B cell (primary cell): ENCODE data around the gene TMEM163. TPM values are rescaled to one million over a fixed set of nuclear protein-coding genes. Genes with fewer than 3 reads are reported as not detected.

ENCODE experiments used
- ATAC-seq: fragments of 200-7000 bp; cut with Tn5 transposase; one replicate; pipeline ENCODE4 v1.10.0; 2021; ENCODE audit warnings: low read depth, mild to moderate bottlenecking, moderate number of reproducible peaks, moderate library complexity
- CTCF ChIA-PET: fragments of 350-600 bp; sonication (Branson Sonifier 250); formaldehyde crosslinking; loops from one replicate; lab custom pipeline; 2021; ENCODE audit warnings: antibody characterized with exemption, inconsistent platforms; lab: Charles Lee
- POLR2A ChIA-PET: fragments of 350-600 bp; sonication (Branson Sonifier 250); formaldehyde crosslinking; loops from one replicate; lab custom pipeline; 2021; ENCODE audit warnings: antibody characterized with exemption; lab: Charles Lee
- DNase-seq: peaks from one replicate; pipeline ENCODE4 v3.0.0; 2013
- H2AFZ ChIP-seq: 2 replicates; pipeline ENCODE4 v1.6.1; 2012; ENCODE audit warnings: mild to moderate bottlenecking, low read depth, low read length; ENCODE audit not compliant: insufficient read depth, poor library complexity, severe bottlenecking
- H3K27ac ChIP-seq, 2 donors: 1 replicate in 1 of 2; 2 replicates in 1 of 2; pipeline ENCODE4 v1.5.1; 2012 to 2013; ENCODE audit warnings: low read length in 2 of 2, mild to moderate bottlenecking in 2 of 2, moderate library complexity in 1 of 2
- H3K27me3 ChIP-seq, 4 experiments: fragments of 200-600 bp in 1 of 4; sonication (generic) in 1 of 4; replicated peaks in 1 of 4; 1 replicate in 2 of 4; 2 replicates in 2 of 4; pipeline versions ENCODE4 v1.6.1 to v1.7.0; 2013 to 2016; ENCODE audit warnings: low read length in 3 of 4, mild to moderate bottlenecking in 2 of 4, mixed read lengths in 1 of 4, moderate library complexity in 1 of 4; ENCODE audit not compliant: insufficient read depth in 4 of 4, control insufficient read depth in 3 of 4; ENCODE audit errors: control extremely low read depth in 1 of 4
- H3K36me3 ChIP-seq, 2 experiments: replicated peaks in 1 of 2; 1 replicate in 1 of 2; 2 replicates in 1 of 2; pipeline versions ENCODE4 v1.6.1 to v1.7.1; 2013; ENCODE audit warnings: low read length in 1 of 2; ENCODE audit not compliant: insufficient read depth in 2 of 2, control insufficient read depth in 1 of 2; ENCODE audit errors: control extremely low read depth in 1 of 2, extremely low read depth in 1 of 2
- H3K4me1 ChIP-seq, 2 donors: fragments of 200-600 bp in 1 of 2; sonication (generic) in 1 of 2; 1 replicate in 1 of 2; 2 replicates in 1 of 2; pipeline versions ENCODE4 v1.5.1 to v1.6.1; 2013 to 2017; ENCODE audit warnings: low read length in 2 of 2; ENCODE audit not compliant: control insufficient read depth in 2 of 2, insufficient read depth in 2 of 2
- H3K4me2 ChIP-seq: replicated peaks from 2 replicates; pipeline ENCODE3; 2012; ENCODE audit warnings: mild to moderate bottlenecking, low read depth, low read length; ENCODE audit not compliant: poor library complexity, severe bottlenecking
- H3K4me3 ChIP-seq, 5 experiments: fragments of 200-600 bp in 1 of 5; sonication (generic) in 1 of 5; 1 replicate in 3 of 5; 2 replicates in 2 of 5; pipeline versions ENCODE4 v1.5.1 to v1.7.0; 2011 to 2016; ENCODE audit warnings: low read length in 4 of 5, mild to moderate bottlenecking in 4 of 5, low read depth in 2 of 5, control low read depth in 1 of 5, moderate library complexity in 1 of 5; ENCODE audit not compliant: insufficient read depth in 1 of 5; ENCODE audit errors: control extremely low read depth in 1 of 5, extremely low read depth in 1 of 5
- H3K79me2 ChIP-seq: fragments of 200-600 bp; sonication (generic); one replicate; pipeline ENCODE4 v1.6.0; 2016; ENCODE audit warnings: low read length; ENCODE audit not compliant: control insufficient read depth, insufficient read depth
- H3K9ac ChIP-seq: fragments of 200-600 bp; sonication (generic); 2 replicates; pipeline ENCODE4 v1.6.1; 2017; ENCODE audit warnings: mild to moderate bottlenecking, low read length, moderate library complexity
- H3K9me3 ChIP-seq, 3 donors: one replicate each; pipeline versions ENCODE4 v1.6.1 to v1.7.1; 2013; ENCODE audit warnings: low read length in 2 of 3; ENCODE audit not compliant: control insufficient read depth in 2 of 3, insufficient read depth in 1 of 3; ENCODE audit errors: control extremely low read depth in 1 of 3
- H4K20me1 ChIP-seq: 2 replicates; pipeline ENCODE4 v1.6.0; 2012; ENCODE audit warnings: mild to moderate bottlenecking, low read length; ENCODE audit not compliant: insufficient read depth, control insufficient read depth, poor library complexity, severe bottlenecking
- H3K27ac Mint-ChIP-seq: one replicate; pipeline ENCODE4 v1.8.0; 2021; ENCODE audit warnings: mixed read lengths
- H3K27me3 Mint-ChIP-seq: one replicate; pipeline ENCODE4 v1.8.0; 2021; ENCODE audit warnings: mixed read lengths
- H3K4me1 Mint-ChIP-seq: one replicate; pipeline ENCODE4 v1.8.0; 2021; ENCODE audit warnings: mixed read lengths
- H3K4me3 Mint-ChIP-seq: one replicate; pipeline ENCODE4 v1.8.0; 2021; ENCODE audit warnings: mixed read lengths
- H3K9me3 Mint-ChIP-seq: one replicate; pipeline ENCODE4 v1.8.0; 2022; ENCODE audit warnings: mixed read lengths; ENCODE audit not compliant: insufficient read depth
- EZH2 ChIP-seq: IDR thresholded peaks from 2 replicates; pipeline ENCODE4 v1.6.1; 2012; ENCODE audit warnings: borderline replicate concordance, low read depth, mild to moderate bottlenecking, moderate library complexity, low read length; ENCODE audit not compliant: insufficient read depth, poor library complexity, severe bottlenecking
- WGBS: methylation state at CpG from one replicate; pipeline ENCODE4 v1.1.5; 2013; ENCODE audit warnings: missing lambda C conversion rate; ENCODE audit not compliant: insufficient coverage; 5-methylcytosine and 5-hydroxymethylcytosine counted together
- intact Hi-C: fragments of 100-400 bp; cut with micrococcal nuclease; formaldehyde crosslinking; loops from one replicate; pipeline ENCODE4 v1.10.0; 2022
- polyA plus RNA-seq: library from polyadenylated mRNA; depleted of rRNA; stranded (reverse); fragments of >200 nt; gene quantifications from 2 replicates; pipeline ENCODE4 v1.2.3, GENCODE V29; 2012
- total RNA-seq, 2 donors: library from RNA; stranded (reverse); fragments of 120-200 nt in 1 of 2; gene quantifications; 1 replicate in 1 of 2; 2 replicates in 1 of 2; pipeline versions ENCODE4 v1.2.3 to v1.2.4, GENCODE V29; 2013 to 2022
- TF ChIP-seq, protein P1 (sequence below): fragments of 200-600 bp; IDR thresholded peaks from one replicate; pipeline ENCODE4 v1.8.0; 2022; ENCODE audit warnings: antibody characterized with exemption, mild to moderate bottlenecking

The TMEM163 gene
- total and polyA plus RNA-seq, 2 donors (not counting 1 experiment from before 2014, with no cell fraction given): 2.6 to 5.6 TPM

DNA sequence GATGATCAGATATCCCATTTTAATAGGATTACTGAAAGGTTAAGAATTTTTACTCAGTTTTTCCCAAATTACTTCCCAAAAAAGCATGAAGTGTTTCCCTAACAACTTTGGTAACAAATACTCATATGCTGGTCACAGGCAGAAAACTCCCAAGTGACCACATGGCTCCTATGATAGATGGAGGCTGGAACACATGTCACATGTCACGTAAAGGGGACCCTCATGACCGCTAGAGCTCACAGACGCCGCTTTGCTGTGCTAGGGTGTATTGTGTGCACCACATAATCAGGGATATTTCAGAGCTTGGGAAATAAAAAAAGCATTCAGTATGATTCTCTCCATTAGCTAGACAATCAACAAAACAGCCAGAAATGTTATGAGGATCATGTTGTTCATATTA is 228.2 kb downstream of the TMEM163 start:
- no peaks in the 10 kb centered on the region for H3K9me3 Mint-ChIP-seq
- no peaks in the 10 kb centered on the region for H3K4me1 Mint-ChIP-seq
- CTCF ChIA-PET: no interaction called here
- no peak overlapping the region for H3K27ac Mint-ChIP-seq
- no peak for DNase-seq
- WGBS: 100% methylated on average over 1 of the region's 4 CpGs
- Histone ChIP-seq H3K27me3 (no peaks in the 10 kb centered on the region), H3K4me1 (no peaks in the 10 kb centered on the region), H3K27ac (no peak overlapping the region), H3K4me3 (no peak overlapping the region), H2AFZ (no peak overlapping the region), H3K9ac (no peak overlapping the region), H3K36me3 (no peaks in the 10 kb centered on the region), H3K79me2 (no peaks in the 10 kb centered on the region), H4K20me1 (no peaks in the 10 kb centered on the region), H3K9me3 (no peaks in the 10 kb centered on the region), H3K4me2 (no peak overlapping the region)
- H3K4me3 Mint-ChIP-seq: no peak overlapping the region
- POLR2A ChIA-PET: no interaction called here
- TF ChIP-seq, protein P1, sequence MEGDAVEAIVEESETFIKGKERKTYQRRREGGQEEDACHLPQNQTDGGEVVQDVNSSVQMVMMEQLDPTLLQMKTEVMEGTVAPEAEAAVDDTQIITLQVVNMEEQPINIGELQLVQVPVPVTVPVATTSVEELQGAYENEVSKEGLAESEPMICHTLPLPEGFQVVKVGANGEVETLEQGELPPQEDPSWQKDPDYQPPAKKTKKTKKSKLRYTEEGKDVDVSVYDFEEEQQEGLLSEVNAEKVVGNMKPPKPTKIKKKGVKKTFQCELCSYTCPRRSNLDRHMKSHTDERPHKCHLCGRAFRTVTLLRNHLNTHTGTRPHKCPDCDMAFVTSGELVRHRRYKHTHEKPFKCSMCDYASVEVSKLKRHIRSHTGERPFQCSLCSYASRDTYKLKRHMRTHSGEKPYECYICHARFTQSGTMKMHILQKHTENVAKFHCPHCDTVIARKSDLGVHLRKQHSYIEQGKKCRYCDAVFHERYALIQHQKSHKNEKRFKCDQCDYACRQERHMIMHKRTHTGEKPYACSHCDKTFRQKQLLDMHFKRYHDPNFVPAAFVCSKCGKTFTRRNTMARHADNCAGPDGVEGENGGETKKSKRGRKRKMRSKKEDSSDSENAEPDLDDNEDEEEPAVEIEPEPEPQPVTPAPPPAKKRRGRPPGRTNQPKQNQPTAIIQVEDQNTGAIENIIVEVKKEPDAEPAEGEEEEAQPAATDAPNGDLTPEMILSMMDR: no peak
- TF ChIP-seq EZH2: no peak
- intact Hi-C loops: no loop called here
- no peaks in the 10 kb centered on the region for H3K27me3 Mint-ChIP-seq
- ATAC-seq: no peak

DNA sequence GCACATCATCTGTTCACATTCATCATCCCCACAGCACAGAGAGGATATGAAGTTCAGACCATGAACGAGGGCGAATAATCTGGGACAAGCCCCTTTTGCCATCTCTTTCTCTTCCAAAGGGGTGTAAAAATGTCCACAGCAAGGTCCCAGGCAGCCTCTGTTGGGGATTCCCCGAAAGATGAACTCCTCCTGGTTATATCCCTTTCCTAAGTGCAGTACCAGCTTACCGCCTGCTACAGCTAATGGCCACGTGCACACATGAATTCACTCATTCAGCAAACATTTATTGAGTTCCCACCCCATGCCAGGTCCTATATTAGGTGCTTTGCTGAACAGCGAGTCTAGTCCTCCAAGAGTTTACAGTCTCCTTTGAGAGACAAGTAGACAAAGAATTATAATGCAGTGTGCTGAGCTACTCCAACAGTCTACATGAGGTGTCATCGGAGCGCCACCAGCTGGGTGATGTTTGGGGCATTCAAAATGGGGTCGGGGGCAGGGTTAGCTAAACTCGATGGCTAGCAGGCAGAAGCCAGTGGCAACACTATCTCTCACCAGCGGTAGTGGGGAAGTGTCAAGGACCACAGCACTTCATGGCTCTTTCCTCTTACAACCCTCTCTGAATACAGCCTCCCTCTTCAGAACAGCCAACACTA is 228.9 kb downstream of the TMEM163 start:
- ATAC-seq: no peak
- POLR2A ChIA-PET: no interaction called here
- no peak overlapping the region for H3K4me3 Mint-ChIP-seq

More for the DNA sequence above, 228.9 kb downstream of the TMEM163 start:
- Histone ChIP-seq H3K4me2 (no peak overlapping the region), H3K9me3 (no peaks in the 10 kb centered on the region), H3K4me1 (no peaks in the 10 kb centered on the region), H3K4me3 (no peak overlapping the region), H4K20me1 (no peaks in the 10 kb centered on the region), H2AFZ (no peak overlapping the region), H3K79me2 (no peaks in the 10 kb centered on the region), H3K36me3 (no peaks in the 10 kb centered on the region), H3K27ac (no peak overlapping the region), H3K9ac (no peak overlapping the region), H3K27me3 (no peaks in the 10 kb centered on the region)
- Mint-ChIP-seq H3K4me1 (no peaks in the 10 kb centered on the region), H3K9me3 (no peaks in the 10 kb centered on the region), H3K27me3 (no peaks in the 10 kb centered on the region), H3K27ac (no peak overlapping the region)
- DNase-seq: no peak
- TF ChIP-seq, protein P1: no peak
- no peak for TF ChIP-seq EZH2
- 99% methylated on average over 9 of the region's 11 CpGs for WGBS
- CTCF ChIA-PET: no interaction called here
- intact Hi-C loops: no loop called here
